GM12892 (cell line): ENCODE data around the gene TXNRD3.

ENCODE experiments used
- POLR2A ChIP-seq: IDR thresholded peaks from 2 replicates; pipeline ENCODE4 v1.6.1; 2011; ENCODE audit warnings: low read depth, low read length, control low read depth
- TAF1 ChIP-seq: IDR thresholded peaks from 2 replicates; pipeline ENCODE4 v1.6.1; 2011; ENCODE audit warnings: low read depth, mild to moderate bottlenecking, control low read depth, low read length, borderline replicate concordance

DNA sequence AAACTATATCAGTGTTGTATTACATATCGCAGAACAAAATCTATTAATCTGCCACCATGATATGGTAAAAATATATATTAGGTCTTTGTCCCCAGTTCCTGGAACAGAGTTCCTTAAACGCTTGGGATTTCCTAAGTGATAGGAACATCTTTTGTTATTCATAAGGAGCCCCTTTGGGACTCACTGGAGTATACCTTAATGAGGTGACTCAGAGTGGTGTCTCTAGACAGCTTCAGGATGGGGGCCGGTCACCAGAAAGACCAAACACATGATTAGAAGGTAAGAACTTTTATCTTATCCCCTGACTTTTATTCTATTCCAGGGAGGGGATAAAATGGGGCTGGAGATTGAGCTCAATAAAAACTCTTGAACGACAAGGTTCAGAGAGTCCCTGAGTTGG lies 36.8 kb upstream of the TXNRD3 start:
- TF ChIP-seq POLR2A (no peak), TAF1 (no peak)
